Measurements from ENCODE around the gene SLC2A9. TPM values are rescaled to one million over a fixed set of nuclear protein-coding genes. Genes with fewer than 3 reads are reported as not detected.

The SLC2A9 gene
- total and polyA plus RNA-seq, 9 donors, result 1.2 to 10.1 (median 4.8) TPM

GRCh38 chr4:10013722-10014121 is 7.6 kb downstream of the SLC2A9 start:
- Histone ChIP-seq H3K4me3 (no peak overlapping the region), H3K36me3 (no peaks in the 10 kb centered on the region), H3K27ac (no peak overlapping the region), H3K9me3 (no peaks in the 10 kb centered on the region), H3K27me3 (no peaks in the 10 kb centered on the region), H3K4me1 (ENCODE audit: insufficient read depth) (no peaks in the 10 kb centered on the region)
- no peak for DNase-seq
- 84 to 87% (median 84%) methylated on average over 6 of the region's 6 CpGs for WGBS, 3 donors
- TF ChIP-seq CTCF (IDR thresholded peaks at IDR 0.05) (no peak), POLR2A (IDR thresholded peaks at IDR 0.05) (no peak), EP300 (IDR thresholded peaks at IDR 0.05) (no peak)
- intact Hi-C loops (cut with DNase I), result loop anchor here in 3 of 4 donors (5.0 to 10.0 kb wide), 3 partner anchors 249 to 319 kb away; no protein-coding TSS in a partner anchor

- intact Hi-C loops (cut with DNase I), result loop anchor here in 3 of 4 donors (5.0 to 10.0 kb wide), 3 partner anchors 247 to 317 kb away; no protein-coding TSS in a partner anchor
- H3K4me3 ChIP-seq, result no peak overlapping the region
- no peaks in the 10 kb centered on the region for H3K36me3 ChIP-seq
- H3K27ac ChIP-seq, result no peak overlapping the region
- H3K4me1 ChIP-seq (ENCODE audit: insufficient read depth), result peaks cover 4% of the 10 kb centered on the region
- DNase-seq, result no peak
- 67 to 70% (median 67%) methylated on average over 3 of the region's 3 CpGs for WGBS, 3 donors
- H3K27me3 ChIP-seq, result no peaks in the 10 kb centered on the region
- TF ChIP-seq POLR2A (IDR thresholded peaks at IDR 0.05), result no peak
- no peak for TF ChIP-seq EP300 (IDR thresholded peaks at IDR 0.05)
- TF ChIP-seq CTCF (IDR thresholded peaks at IDR 0.05), result no peak
- H3K9me3 ChIP-seq, result no peaks in the 10 kb centered on the region
Observed at GRCh38 chr4:10011885-10012284, 9.4 kb downstream of the SLC2A9 start.

- intact Hi-C loops (cut with DNase I), result loop anchor here in 3 of 4 donors (5.0 to 10.0 kb wide), 3 partner anchors 246 to 316 kb away; no protein-coding TSS in a partner anchor
- H3K27ac ChIP-seq, result no peak overlapping the region
- H3K27me3 ChIP-seq, result no peaks in the 10 kb centered on the region
- TF ChIP-seq POLR2A (IDR thresholded peaks at IDR 0.05) (no peak), EP300 (IDR thresholded peaks at IDR 0.05) (no peak)
- H3K4me1 ChIP-seq (ENCODE audit: insufficient read depth), result peaks cover 4% of the 10 kb centered on the region
- H3K36me3 ChIP-seq, result no peaks in the 10 kb centered on the region
- no peaks in the 10 kb centered on the region for H3K9me3 ChIP-seq
- 90 to 92% (median 90%) methylated on average over 1 of the region's 1 CpG for WGBS, 3 donors
- no peak for DNase-seq
- no peak overlapping the region for H3K4me3 ChIP-seq
Observed at GRCh38 chr4:10011277-10011676, 10.0 kb downstream of the SLC2A9 start.

- H3K36me3 ChIP-seq, result no peaks in the 10 kb centered on the region
- 80 to 81% (median 80%) methylated on average over 3 of the region's 3 CpGs for WGBS, 3 donors
- peaks cover 4% of the 10 kb centered on the region for H3K4me1 ChIP-seq (ENCODE audit: insufficient read depth)
- DNase-seq, result no peak
- no peak overlapping the region for H3K4me3 ChIP-seq
- intact Hi-C loops (cut with DNase I), result loop anchor here in 3 of 4 donors (5.0 to 10.0 kb wide), 4 partner anchors 245 to 535 kb away; no protein-coding TSS in a partner anchor
- no peaks in the 10 kb centered on the region for H3K9me3 ChIP-seq
- H3K27ac ChIP-seq, result no peak overlapping the region
- TF ChIP-seq CTCF (IDR thresholded peaks at IDR 0.05) (no peak), EP300 (IDR thresholded peaks at IDR 0.05) (no peak), POLR2A (IDR thresholded peaks at IDR 0.05) (no peak)
- no peaks in the 10 kb centered on the region for H3K27me3 ChIP-seq
Observed at GRCh38 chr4:10009861-10010500, 11.3 kb downstream of the SLC2A9 start.

- Histone ChIP-seq H3K36me3 (no peaks in the 10 kb centered on the region), H3K4me1 (ENCODE audit: insufficient read depth) (peaks cover 4% of the 10 kb centered on the region), H3K27ac (peak overlapping the region in 1 of 2 donors; percentile 21), H3K27me3 (no peaks in the 10 kb centered on the region), H3K4me3 (no peak overlapping the region), H3K9me3 (no peaks in the 10 kb centered on the region)
- 57 to 69% (median 63%) methylated on average over 3 of the region's 3 CpGs for WGBS, 3 donors
- TF ChIP-seq POLR2A (IDR thresholded peaks at IDR 0.05) (no peak), EP300 (IDR thresholded peaks at IDR 0.05) (no peak), CTCF (IDR thresholded peaks at IDR 0.05) (no peak)
- intact Hi-C loops (cut with DNase I), result loop anchor here in 1 of 4 donors (10.0 kb wide), 1 partner anchor 536 kb away; no protein-coding TSS in a partner anchor
- DNase-seq, result no peak
Observed at GRCh38 chr4:10008609-10009005, 12.7 kb downstream of the SLC2A9 start.
